Progenitor cell of endocrine pancreas (in vitro differentiated cells): ENCODE measurements around the gene ZNF682. TPM values are rescaled to one million over a fixed set of nuclear protein-coding genes. Genes with fewer than 3 reads are reported as not detected.
"Not testable (repeated sequence)": the region's sequence is repeated elsewhere in the genome, so short reads cannot be mapped to it uniquely, and the experiment has no call there.

ENCODE experiments used
- DNase-seq: peaks from one replicate; pipeline ENCODE4 v3.0.0; 2021; ENCODE audit warnings: low spot score; ENCODE audit not compliant: unreplicated experiment
- H3K27ac Mint-ChIP-seq: 2 replicates; pipeline ENCODE4 v1.8.0; 2021; ENCODE audit warnings: mild to moderate bottlenecking, moderate library complexity, mixed read lengths
- H3K27me3 Mint-ChIP-seq: 2 replicates; pipeline ENCODE4 v1.8.0; 2021; ENCODE audit warnings: mixed read lengths
- H3K36me3 Mint-ChIP-seq: 2 replicates; pipeline ENCODE4 v1.8.0; 2022; ENCODE audit warnings: mixed read lengths; ENCODE audit not compliant: insufficient read depth
- H3K4me1 Mint-ChIP-seq: 2 replicates; pipeline ENCODE4 v1.8.0; 2021; ENCODE audit warnings: low read depth, mixed read lengths
- H3K4me3 Mint-ChIP-seq: 2 replicates; pipeline ENCODE4 v1.8.0; 2021; ENCODE audit warnings: low read depth, mild to moderate bottlenecking, moderate library complexity, mixed read lengths
- H3K9me3 Mint-ChIP-seq: 2 replicates; pipeline ENCODE4 v1.8.0; 2021; ENCODE audit warnings: low read depth, mixed read lengths
- total RNA-seq: library from RNA; stranded (reverse); gene quantifications from 2 replicates; pipeline ENCODE4 v1.2.1, GENCODE V29; 2021
- TF ChIP-seq, protein P1 (sequence below): fragments of 200-600 bp; sonication (generic); IDR thresholded peaks from one replicate; pipeline ENCODE4 v1.5.0; 2021; ENCODE audit warnings: antibody characterized with exemption, mild to moderate bottlenecking; ENCODE audit not compliant: unreplicated experiment

Gene ZNF682
- total RNA-seq, 1 donor from 2014 or later: 20.5 TPM

DNA sequence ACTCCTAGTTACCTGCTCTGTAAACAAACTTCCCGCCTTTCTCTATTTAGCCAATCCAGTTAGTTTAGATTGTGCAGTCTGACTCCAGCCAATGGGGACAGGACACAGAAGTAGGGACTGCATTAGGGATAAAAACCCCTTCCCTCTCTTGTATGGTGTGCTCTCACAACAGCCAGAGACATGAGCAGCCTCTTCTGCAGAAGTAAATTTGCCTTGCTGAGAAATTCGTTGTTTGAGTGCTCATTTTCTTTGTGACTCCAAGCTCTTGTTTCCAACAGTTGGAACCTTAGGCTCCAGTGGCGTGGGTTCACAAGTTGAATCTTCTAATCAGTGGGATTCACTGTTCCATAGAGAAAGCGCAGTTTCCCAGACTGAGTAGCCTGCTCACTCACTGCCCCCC, 72.4 kb downstream of the ZNF682 start:
- H3K27ac Mint-ChIP-seq: no peak overlapping the region
- no peaks in the 10 kb centered on the region for H3K27me3 Mint-ChIP-seq
- peaks cover 36% of the 10 kb centered on the region for H3K9me3 Mint-ChIP-seq
- DNase-seq: no peak
- TF ChIP-seq, protein P1, sequence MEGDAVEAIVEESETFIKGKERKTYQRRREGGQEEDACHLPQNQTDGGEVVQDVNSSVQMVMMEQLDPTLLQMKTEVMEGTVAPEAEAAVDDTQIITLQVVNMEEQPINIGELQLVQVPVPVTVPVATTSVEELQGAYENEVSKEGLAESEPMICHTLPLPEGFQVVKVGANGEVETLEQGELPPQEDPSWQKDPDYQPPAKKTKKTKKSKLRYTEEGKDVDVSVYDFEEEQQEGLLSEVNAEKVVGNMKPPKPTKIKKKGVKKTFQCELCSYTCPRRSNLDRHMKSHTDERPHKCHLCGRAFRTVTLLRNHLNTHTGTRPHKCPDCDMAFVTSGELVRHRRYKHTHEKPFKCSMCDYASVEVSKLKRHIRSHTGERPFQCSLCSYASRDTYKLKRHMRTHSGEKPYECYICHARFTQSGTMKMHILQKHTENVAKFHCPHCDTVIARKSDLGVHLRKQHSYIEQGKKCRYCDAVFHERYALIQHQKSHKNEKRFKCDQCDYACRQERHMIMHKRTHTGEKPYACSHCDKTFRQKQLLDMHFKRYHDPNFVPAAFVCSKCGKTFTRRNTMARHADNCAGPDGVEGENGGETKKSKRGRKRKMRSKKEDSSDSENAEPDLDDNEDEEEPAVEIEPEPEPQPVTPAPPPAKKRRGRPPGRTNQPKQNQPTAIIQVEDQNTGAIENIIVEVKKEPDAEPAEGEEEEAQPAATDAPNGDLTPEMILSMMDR: no peak
- H3K4me1 Mint-ChIP-seq: no peaks in the 10 kb centered on the region
- H3K4me3 Mint-ChIP-seq: no peak overlapping the region
- H3K36me3 Mint-ChIP-seq: no peaks in the 10 kb centered on the region

DNA sequence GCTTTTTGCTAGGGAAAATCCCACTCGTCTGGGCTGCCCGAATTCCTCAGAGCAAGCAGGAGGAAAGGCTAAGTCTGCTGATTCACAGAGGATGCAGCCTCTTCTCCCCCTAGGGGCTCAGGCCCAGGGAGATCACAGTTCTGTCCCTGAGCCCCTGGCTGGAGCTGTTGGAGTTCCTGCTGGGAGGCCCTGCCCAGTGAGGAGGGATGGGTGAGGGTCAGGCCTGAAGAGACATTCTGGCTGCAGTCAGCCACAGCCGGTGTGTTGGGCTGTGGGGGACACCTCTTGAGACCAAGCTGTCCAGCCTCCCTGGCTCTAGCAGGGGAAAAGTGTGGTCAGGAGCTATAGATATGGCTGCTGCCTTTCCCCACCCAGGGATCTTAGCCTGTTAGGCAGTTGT, 73.2 kb downstream of the ZNF682 start:
- not testable (repeated sequence) for H3K4me1 Mint-ChIP-seq, DNase-seq, H3K27me3 Mint-ChIP-seq, H3K4me3 Mint-ChIP-seq, H3K36me3 Mint-ChIP-seq, H3K27ac Mint-ChIP-seq
- peaks cover 36% of the 10 kb centered on the region for H3K9me3 Mint-ChIP-seq

DNA sequence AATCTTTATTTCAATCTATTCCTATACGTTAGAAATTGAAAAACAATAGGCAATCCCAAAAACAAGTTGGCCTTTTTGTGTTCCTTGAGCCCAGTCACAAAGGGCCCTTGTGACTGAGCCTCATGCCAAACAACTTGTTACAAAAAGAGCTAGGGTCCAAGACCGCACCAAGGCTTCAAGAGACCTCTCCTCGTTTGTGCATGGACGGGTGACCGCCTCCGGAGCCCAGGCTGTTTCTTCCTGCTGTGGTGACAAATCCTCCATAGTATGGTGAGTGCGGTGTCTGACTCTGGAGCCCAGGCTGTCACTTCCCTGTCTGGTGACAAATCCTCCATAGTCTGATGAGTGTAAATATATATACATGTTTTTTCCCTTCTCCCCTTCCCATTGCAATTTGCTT, 74.9 kb downstream of the ZNF682 start:
- Mint-ChIP-seq H3K27me3 (no peaks in the 10 kb centered on the region), H3K4me1 (no peaks in the 10 kb centered on the region), H3K4me3 (no peak overlapping the region), H3K36me3 (no peaks in the 10 kb centered on the region), H3K27ac (no peak overlapping the region), H3K9me3 (peaks cover 29% of the 10 kb centered on the region)
- no peak for DNase-seq
- TF ChIP-seq, protein P1: no peak

DNA sequence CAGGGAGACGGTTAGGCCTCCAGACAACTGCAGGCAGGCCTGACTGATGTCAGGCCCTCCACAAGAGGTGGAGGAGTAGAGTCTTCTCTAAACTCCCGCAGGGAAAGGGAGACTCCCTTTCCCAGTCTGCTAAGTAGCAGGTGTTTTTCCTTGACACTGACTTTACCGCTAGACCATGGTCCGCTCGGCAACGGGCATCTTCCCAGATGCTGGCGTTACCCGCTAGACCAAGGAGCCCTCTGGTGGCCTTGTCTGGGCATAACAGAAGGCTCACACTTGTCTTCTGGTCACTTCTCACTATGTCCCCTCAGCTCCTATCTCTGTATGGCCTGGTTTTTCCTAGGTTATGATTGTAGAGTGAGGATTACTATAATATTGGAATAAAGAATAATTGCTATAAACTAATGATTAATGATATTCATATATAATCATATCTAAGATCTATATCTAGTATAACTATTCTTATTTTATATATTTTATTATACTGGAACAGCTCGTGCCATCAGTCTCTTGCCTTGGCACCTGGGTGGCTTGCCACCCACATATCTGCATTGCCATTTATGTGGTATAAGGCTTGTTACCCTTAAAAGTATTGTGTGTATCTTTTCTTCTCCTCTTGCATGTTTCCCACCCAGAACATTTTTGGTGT, 80.0 kb downstream of the ZNF682 start:
- not testable (repeated sequence) for H3K27ac Mint-ChIP-seq, H3K36me3 Mint-ChIP-seq, H3K9me3 Mint-ChIP-seq, H3K4me3 Mint-ChIP-seq, H3K4me1 Mint-ChIP-seq, H3K27me3 Mint-ChIP-seq
- peak; percentile 59 for DNase-seq
- TF ChIP-seq, protein P1: peak; percentile 75

DNA sequence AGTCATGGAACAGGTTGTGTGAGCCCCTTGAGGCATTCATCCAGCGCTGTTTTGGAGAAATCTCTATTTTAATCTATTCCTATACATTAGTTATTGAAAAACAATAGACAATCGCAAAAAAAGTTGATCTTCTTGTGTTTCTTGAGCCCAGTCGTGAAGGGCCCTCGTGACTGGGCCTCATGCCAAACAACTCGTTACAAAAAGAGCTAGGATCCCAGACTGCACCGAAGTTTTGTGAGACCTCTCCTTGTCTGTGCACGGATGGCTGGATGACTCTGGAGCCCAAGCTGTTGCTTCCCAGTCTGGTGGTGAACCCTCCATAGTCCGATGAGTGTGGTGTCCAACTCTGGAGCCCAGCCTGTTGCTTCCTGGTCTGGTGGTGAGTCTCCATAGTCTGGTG, 81.5 kb downstream of the ZNF682 start:
- not testable (repeated sequence) for H3K4me3 Mint-ChIP-seq, H3K27ac Mint-ChIP-seq, DNase-seq, H3K27me3 Mint-ChIP-seq, H3K36me3 Mint-ChIP-seq, H3K9me3 Mint-ChIP-seq, H3K4me1 Mint-ChIP-seq

DNA sequence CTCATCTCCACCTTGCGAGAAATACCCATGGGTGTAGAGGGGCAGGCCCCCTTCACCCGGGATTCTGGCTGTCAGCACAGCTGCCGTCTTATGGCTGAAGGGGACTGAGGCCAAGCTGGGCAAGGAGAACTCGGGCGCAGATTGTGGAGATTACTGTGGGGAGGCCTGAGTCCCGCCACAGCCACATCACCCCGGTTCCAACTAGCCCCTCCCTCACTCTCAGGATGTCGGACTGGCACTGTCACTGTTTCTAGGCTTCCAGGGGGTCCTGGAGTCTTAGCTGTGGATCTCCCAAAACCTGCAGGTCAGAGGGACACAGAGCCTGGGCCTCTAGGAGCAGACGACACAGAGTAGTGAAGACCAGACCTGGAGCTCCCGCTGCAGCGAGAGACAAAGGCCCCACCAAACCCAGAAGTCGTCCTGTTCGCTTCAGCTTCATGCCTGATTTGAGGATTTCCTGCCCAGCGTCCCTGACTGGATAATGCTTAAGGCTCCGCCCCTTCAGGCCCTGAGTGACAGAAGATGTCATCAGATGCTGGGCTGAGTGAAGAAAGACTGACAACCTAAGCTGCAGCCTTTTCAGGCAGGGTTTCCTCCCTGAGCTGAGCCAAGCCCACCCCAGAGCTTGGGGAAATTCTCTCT, 82.8 kb downstream of the ZNF682 start:
- DNase-seq: no peak
- no peaks in the 10 kb centered on the region for H3K27me3 Mint-ChIP-seq
- TF ChIP-seq, protein P1: no peak
- H3K4me3 Mint-ChIP-seq: no peak overlapping the region
- no peak overlapping the region for H3K27ac Mint-ChIP-seq
- H3K9me3 Mint-ChIP-seq: no peaks in the 10 kb centered on the region
- H3K36me3 Mint-ChIP-seq: no peaks in the 10 kb centered on the region
- H3K4me1 Mint-ChIP-seq: no peaks in the 10 kb centered on the region
